NCI-H446 (cell line): ENCODE results near the gene ADAMTS10.
"Not testable (repeated sequence)": the region's sequence is repeated elsewhere in the genome, so short reads cannot be mapped to it uniquely, and the experiment has no call there.

Source experiments
- DNase-seq, 2 experiments: peaks; one replicate each; lab custom pipeline; 2025; lab: John Stamatoyannopoulos, UW

ADAMTS10 gene

DNA sequence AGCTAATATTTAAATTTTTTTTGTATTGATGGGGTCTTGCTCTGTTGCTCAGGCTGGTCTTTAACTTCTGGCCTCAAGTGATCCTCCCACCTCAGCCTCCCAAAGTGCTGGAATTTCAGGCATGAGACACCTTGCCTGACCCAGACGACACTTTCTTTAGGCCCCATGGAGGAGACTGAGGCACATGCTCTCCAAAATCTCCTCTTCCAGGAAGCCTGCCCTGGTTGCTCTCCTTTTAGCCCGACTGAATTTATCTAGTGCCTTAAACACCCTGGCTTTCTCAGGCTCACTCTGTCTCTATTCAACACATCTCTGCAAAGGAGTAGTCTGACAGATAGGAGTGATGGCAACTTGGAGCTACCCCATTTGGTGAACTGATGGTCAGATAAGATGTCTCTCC lies 52.2 kb downstream of the ADAMTS10 start:
- no peak for DNase-seq

DNA sequence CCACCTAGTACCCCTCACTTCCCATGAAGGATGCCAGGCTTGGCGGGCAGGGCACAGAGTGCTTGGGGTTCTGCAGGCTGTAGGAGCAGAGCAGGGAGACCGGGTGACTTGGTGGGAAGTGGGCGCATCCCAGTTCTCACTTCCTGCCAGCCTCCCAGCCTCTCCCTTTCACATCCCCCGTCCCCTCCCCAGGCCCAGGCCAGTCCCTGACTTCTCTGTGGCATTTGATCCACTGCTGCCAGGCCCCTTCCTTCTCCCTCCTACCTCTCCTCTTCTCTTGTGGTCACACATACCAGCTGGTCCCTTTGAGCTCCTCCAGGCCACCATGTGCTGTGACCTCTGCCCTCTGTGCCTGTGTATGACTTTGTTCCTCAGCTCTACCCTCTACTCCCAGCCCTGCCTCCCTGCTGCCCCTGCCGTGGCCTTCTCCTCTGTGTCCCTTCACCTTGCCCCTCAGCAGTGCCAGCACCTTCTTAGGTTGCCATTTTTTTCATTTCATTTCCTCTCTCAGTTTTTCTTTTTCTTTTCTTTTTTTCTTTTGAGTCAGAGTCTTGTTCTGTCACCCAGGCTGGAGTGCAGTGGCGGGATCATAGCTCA lies 52.8 kb downstream of the ADAMTS10 start:
- no peak for DNase-seq

DNA sequence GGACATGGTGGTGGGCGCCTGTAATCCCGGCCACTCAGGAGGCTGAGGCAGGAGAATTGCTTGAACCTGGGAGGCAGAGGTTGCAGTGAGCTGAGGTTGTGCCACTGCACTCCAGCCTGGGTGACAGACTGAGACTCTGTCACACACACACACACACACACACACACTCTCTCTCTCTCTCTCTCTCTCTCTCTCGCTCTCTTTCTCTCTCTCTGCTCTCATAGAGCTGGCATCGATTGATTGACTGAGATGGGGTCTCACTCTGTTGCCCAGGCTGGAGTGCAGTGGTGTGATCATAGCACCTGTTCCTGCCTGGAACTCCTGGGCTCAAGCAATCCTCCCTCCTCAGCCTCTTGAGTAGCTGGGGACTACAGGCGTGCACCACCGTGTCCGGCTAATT lies 56.8 kb downstream of the ADAMTS10 start:
- not testable (repeated sequence) for DNase-seq

DNA sequence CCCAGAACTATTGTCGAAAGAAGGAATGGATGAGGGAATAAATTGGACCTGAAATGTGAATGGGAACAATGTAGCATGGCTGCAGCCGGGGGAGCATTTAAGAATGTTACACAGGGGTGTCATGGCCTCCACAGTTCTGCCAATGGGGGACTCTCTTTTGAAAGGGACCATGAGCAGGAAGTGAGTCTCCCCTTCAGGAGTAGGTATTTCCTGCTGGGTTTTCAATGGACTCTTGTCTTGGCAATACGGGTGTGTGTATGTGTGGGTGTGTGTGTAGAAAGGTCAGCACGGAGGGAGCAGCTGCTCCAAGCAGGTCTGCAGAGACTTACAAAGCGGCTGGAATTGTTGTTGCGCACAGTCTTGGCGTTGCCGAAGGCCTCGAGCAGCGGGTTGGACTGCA lies 57.7 kb downstream of the ADAMTS10 start:
- DNase-seq, result peak in 1 of 2 experiments; percentile 30

DNA sequence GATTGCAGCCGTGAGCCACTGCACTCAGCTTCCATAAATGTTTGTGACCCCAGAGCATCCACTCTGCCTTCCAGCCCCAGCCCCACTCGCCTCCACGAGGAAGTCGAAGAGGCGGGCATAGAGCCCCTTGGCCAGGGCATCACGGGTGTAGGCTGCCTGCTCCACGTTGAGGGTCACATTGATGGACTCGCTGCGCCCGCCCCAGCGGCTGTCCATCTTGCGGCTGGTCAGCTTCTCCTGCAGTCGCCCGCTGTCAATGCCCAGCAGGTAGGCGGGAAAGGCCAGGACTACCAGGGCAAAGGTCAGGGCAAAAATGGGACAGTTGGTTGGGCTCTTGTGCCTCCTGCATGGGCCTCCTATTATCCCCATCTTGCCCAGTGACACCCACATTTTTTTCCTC lies 60.4 kb downstream of the ADAMTS10 start:
- DNase-seq, result no peak

GRCh38 chr19:8545743-8546142 lies 64.8 kb downstream of the ADAMTS10 start:
- DNase-seq, result no peak

DNA sequence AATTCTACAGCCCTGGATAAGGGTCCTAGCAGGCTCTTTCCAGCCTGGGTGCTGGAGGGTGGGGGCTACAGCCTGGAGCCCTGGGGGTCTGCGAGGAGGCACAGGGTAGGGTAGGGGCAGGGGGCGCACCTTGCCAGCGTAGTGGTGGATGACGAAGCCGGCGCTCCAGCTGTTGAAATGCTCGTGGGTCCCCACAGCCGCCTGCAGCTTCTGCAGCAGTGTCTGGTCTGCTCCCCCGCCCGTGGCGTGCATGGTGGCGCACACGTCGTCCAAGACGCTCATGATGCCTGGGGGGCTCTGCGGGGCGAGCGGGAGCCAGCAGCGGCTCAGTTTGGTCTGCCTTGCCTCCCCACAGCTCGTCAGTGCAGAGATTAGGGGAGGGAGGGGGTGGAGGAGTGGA lies 66.3 kb downstream of the ADAMTS10 start:
- DNase-seq, result no peak

DNA sequence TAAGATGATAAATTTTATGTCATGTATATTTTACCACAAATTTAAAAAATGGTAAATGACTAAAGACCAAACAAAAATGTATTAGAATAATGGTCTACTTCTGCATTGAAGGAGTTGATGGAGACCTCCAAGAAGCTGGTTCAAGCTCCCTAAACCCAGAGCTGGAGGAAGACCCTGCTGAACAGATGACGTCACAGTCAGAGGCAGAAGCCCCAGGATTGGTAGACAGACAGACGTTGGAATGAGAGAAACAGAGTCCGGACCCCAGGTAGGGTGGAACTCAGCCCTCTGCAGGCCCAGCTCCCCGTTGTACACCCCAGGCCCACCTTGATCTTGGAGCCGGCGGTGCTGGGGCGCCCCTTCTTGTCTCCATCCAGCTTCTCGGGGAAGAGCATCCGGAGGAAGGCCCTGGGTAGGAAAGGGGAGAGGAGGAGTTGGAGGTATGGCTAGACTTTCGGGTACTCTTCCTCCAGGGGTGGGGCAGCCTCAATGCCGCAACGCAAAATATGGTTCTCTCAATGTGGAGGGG lies 70.8 kb downstream of the ADAMTS10 start:
- DNase-seq, result no peak

DNA sequence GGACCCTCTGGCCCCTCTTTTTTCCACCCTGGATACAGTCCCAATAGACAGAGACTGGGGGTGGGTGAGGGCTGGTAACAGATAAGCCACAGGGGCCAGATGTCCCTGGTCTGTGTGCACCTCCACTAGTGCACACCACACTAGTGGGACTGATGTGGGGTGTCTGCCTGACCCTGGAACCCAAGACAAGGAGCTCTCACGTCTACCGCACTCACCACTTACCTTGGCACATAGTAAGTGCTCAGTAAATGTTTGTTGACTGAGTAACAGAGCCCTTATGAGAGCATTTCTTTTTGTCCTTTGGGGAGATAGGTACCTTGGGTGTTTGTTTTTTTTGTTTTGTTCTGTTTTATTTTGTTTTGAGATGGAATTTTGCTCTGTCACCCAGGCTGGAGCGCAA lies 73.4 kb downstream of the ADAMTS10 start:
- DNase-seq, result no peak

DNA sequence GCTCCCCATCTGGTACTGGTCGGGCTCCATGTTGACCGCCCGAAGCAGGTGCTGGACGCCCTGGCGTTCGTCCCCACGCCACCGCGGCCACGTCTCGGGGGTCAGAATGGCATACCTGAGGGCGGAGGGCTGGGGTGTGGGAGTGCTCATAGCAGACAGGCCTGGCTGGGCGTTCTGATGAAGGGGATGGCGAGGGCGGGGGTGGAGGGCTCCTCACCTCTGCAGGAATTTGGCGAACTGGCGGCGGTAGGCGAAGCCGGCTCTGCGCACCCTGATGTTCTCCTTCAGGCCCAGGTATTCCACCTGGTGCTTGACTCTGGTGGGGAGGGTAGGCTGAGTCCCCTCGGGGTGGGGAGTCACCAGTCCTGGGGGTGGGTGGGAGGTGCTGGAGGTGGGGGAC lies 74.2 kb downstream of the ADAMTS10 start:
- no peak for DNase-seq

DNA sequence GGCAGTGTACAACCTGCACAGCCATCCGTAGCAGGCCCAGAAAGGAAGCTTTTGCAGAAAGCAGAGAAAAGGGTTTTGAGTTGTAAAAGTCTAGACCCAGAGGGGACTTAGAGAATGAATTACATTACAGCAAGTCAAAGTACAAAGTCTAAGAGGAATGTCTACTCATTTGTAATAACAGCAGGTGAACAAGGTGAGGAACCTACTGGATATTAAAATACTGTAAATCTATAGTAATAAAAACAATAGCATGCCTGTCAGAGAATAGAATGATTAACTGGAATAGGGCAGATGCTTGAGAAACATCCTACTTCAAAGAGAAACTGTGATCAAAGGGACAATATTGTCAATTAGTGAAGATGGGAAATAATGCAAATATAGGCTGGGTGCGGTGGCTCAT lies 78.3 kb downstream of the ADAMTS10 start:
- no peak for DNase-seq

DNA sequence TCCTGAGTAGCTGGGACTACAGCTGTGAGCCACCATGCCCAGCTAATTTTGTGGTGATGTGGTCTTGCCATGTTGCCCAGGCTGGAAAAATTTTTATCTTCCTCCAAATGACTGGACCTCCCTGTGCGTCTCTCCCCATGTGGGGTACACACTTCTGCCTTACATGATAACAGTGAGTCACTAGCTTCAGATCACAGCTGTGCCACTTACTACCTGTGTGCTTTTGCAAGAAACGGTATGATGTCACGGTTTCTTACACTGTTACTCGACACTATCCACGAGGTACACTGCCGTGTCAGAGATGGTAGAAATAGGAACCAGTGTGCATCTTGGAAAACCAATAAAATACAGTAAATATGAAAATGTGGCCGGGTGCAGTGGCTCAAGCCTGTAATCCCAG lies 79.0 kb downstream of the ADAMTS10 start:
- no peak for DNase-seq
